GM10847 (cell line): ENCODE results near the gene MAIP1.

ENCODE experiments used
- POLR2A ChIP-seq: IDR thresholded peaks from 2 replicates; pipeline ENCODE4 v1.6.1; 2011; ENCODE audit not compliant: insufficient read length; ENCODE audit errors: extremely low read depth

Gene MAIP1

GRCh38 chr2:199933466-199933865, 21.9 kb upstream of the MAIP1 start:
- no peak for TF ChIP-seq POLR2A

GRCh38 chr2:199936554-199936953, 18.8 kb upstream of the MAIP1 start:
- no peak for TF ChIP-seq POLR2A

GRCh38 chr2:199940373-199940772, 15.0 kb upstream of the MAIP1 start:
- TF ChIP-seq POLR2A: no peak

- no peak for TF ChIP-seq POLR2A
Measured at GRCh38 chr2:199943373-199943772, 12.0 kb upstream of the MAIP1 start.

GRCh38 chr2:199946196-199946595, 9.2 kb upstream of the MAIP1 start:
- TF ChIP-seq POLR2A: no peak

GRCh38 chr2:199946836-199947235, 8.5 kb upstream of the MAIP1 start:
- no peak for TF ChIP-seq POLR2A

- no peak for TF ChIP-seq POLR2A
Measured at GRCh38 chr2:199950396-199950795, 5.0 kb upstream of the MAIP1 start.

GRCh38 chr2:199951023-199951422, 4.4 kb upstream of the MAIP1 start:
- no peak for TF ChIP-seq POLR2A

GRCh38 chr2:199955007-199955338, 409 bp upstream of the MAIP1 start:
- no peak for TF ChIP-seq POLR2A

GRCh38 chr2:199956062-199956380, 639 bp downstream of the MAIP1 start:
- TF ChIP-seq POLR2A: no peak

GRCh38 chr2:199958014-199958413, 2.6 kb downstream of the MAIP1 start:
- TF ChIP-seq POLR2A: no peak

GRCh38 chr2:199962203-199962602, 6.8 kb downstream of the MAIP1 start:
- TF ChIP-seq POLR2A: no peak

GRCh38 chr2:199966405-199966804, 11.0 kb downstream of the MAIP1 start:
- no peak for TF ChIP-seq POLR2A

GRCh38 chr2:199966976-199967375, 11.6 kb downstream of the MAIP1 start:
- TF ChIP-seq POLR2A: no peak

- TF ChIP-seq POLR2A: no peak
Measured at GRCh38 chr2:199968126-199968525, 12.7 kb downstream of the MAIP1 start.

GRCh38 chr2:199972088-199972626, 16.8 kb downstream of the MAIP1 start:
- TF ChIP-seq POLR2A: no peak

GRCh38 chr2:199973703-199974102, 18.3 kb downstream of the MAIP1 start:
- no peak for TF ChIP-seq POLR2A
